Liver (tissue), 9 donors: Measurements from ENCODE around the gene EPC1. TPM values are rescaled to one million over a fixed set of nuclear protein-coding genes. Genes with fewer than 3 reads are reported as not detected.
"Not testable (repeated sequence)": the region's sequence is repeated elsewhere in the genome, so short reads cannot be mapped to it uniquely, and the experiment has no call there.

Experiments
- DNase-seq: peaks from one replicate; pipeline ENCODE4 v3.0.0-alpha.2; 2017; ENCODE audit warnings: low spot score
- H3K27ac ChIP-seq, 2 donors: one replicate each; pipeline ENCODE4 v1.7.0; 2013; ENCODE audit warnings: inconsistent platforms in 2 of 2, low read length in 2 of 2, control low read depth in 1 of 2, low read depth in 1 of 2, mild to moderate bottlenecking in 1 of 2
- H3K27me3 ChIP-seq, 4 donors: one replicate each; pipeline versions ENCODE4 v1.6.1 to v1.7.0; 2013; ENCODE audit warnings: low read length in 3 of 4, inconsistent platforms in 1 of 4, mild to moderate bottlenecking in 1 of 4, moderate library complexity in 1 of 4; ENCODE audit not compliant: control insufficient read depth in 4 of 4, insufficient read depth in 4 of 4
- H3K36me3 ChIP-seq, 4 donors: one replicate each; pipeline versions ENCODE4 v1.6.1 to v1.7.0; 2013; ENCODE audit warnings: low read length in 3 of 4, mild to moderate bottlenecking in 3 of 4, low read depth in 1 of 4, moderate library complexity in 1 of 4; ENCODE audit not compliant: control insufficient read depth in 4 of 4, insufficient read depth in 3 of 4
- H3K4me1 ChIP-seq, 4 donors: one replicate each; pipeline versions ENCODE4 v1.6.1 to v1.7.0; 2013; ENCODE audit warnings: low read length in 3 of 4, mild to moderate bottlenecking in 3 of 4, moderate library complexity in 1 of 4; ENCODE audit not compliant: control insufficient read depth in 4 of 4, insufficient read depth in 4 of 4
- H3K4me3 ChIP-seq, 3 donors: one replicate each; pipeline versions ENCODE4 v1.6.1 to v1.7.0; 2013; ENCODE audit warnings: low read length in 3 of 3, control low read depth in 1 of 3, low read depth in 1 of 3, mild to moderate bottlenecking in 1 of 3
- H3K9ac ChIP-seq, 2 donors: one replicate each; pipeline ENCODE4 v1.7.0; 2013; ENCODE audit warnings: low read length in 2 of 2, mild to moderate bottlenecking in 2 of 2, moderate library complexity in 2 of 2, control low read depth in 1 of 2, low read depth in 1 of 2
- H3K9me3 ChIP-seq, 4 donors: one replicate each; pipeline versions ENCODE4 v1.6.1 to v1.7.0; 2013; ENCODE audit warnings: low read length in 3 of 4; ENCODE audit not compliant: control insufficient read depth in 4 of 4
- ATF3 ChIP-seq: IDR thresholded peaks from 2 replicates; pipeline ENCODE4 v1.6.1; 2016; ENCODE audit warnings: antibody characterized with exemption
- CTCF ChIP-seq: fragments of 150-350 bp; IDR thresholded peaks from 2 replicates; pipeline ENCODE4 v1.5.1; 2017; ENCODE audit warnings: improper control_type of control experiment, low read depth, low read length; ENCODE audit not compliant: missing input control
- FOXA2 ChIP-seq: IDR thresholded peaks from 2 replicates; pipeline ENCODE4 v1.6.1; 2016; ENCODE audit warnings: antibody characterized with exemption
- GABPA ChIP-seq, 2 donors: IDR thresholded peaks in 1 of 2; conservative IDR thresholded peaks in 1 of 2; 2 replicates each; pipeline ENCODE4 v1.6.1; 2016; ENCODE audit warnings: antibody characterized with exemption in 2 of 2, mild to moderate bottlenecking in 1 of 2, moderate library complexity in 1 of 2
- HNF4G ChIP-seq: IDR thresholded peaks from 2 replicates; pipeline ENCODE4 v1.6.1; 2016; ENCODE audit warnings: antibody characterized with exemption
- JUND ChIP-seq, 2 donors: IDR thresholded peaks; 2 replicates each; pipeline ENCODE4 v1.6.1; 2016; ENCODE audit warnings: antibody characterized with exemption in 2 of 2
- MAX ChIP-seq: IDR thresholded peaks from 2 replicates; pipeline ENCODE4 v1.6.1; 2016; ENCODE audit warnings: antibody characterized with exemption
- NR2F2 ChIP-seq: IDR thresholded peaks from 2 replicates; pipeline ENCODE4 v1.6.1; 2016; ENCODE audit warnings: antibody characterized with exemption
- RAD21 ChIP-seq, 2 donors: IDR thresholded peaks; 2 replicates each; pipeline ENCODE4 v1.6.1; 2016; ENCODE audit warnings: antibody characterized with exemption in 2 of 2, mild to moderate bottlenecking in 2 of 2
- REST ChIP-seq: IDR thresholded peaks from 2 replicates; pipeline ENCODE4 v1.6.1; 2016; ENCODE audit warnings: antibody characterized with exemption, mild to moderate bottlenecking
- SP1 ChIP-seq: IDR thresholded peaks from 2 replicates; pipeline ENCODE4 v1.6.1; 2018; ENCODE audit warnings: antibody characterized with exemption, mild to moderate bottlenecking
- YY1 ChIP-seq: IDR thresholded peaks from 2 replicates; pipeline ENCODE4 v1.6.1; 2016; ENCODE audit warnings: antibody characterized with exemption, mild to moderate bottlenecking
- ZBTB33 ChIP-seq: IDR thresholded peaks from 2 replicates; pipeline ENCODE4 v1.6.1; 2016; ENCODE audit warnings: antibody characterized with exemption
- WGBS: extraction: QIAGEN DNeasy Blood & Tissue Kit; methylation state at CpG from one replicate; pipeline ENCODE4 v1.1.7; 2013; 5-methylcytosine and 5-hydroxymethylcytosine counted together
- polyA plus RNA-seq, 2 donors: library from polyadenylated mRNA; stranded (reverse) in 1 of 2; unstranded in 1 of 2; fragments of 200-250 nt in 1 of 2; fragments of >200 nt in 1 of 2; fragmentation: Nextera tagmentation in 1 of 2; extraction: Ambion mirVana in 1 of 2; gene quantifications; one replicate each; pipeline versions ENCODE4 v1.2.1 to v1.2.3, GENCODE V29; 2013 to 2015
- total RNA-seq, 2 donors: library from RNA; depleted of rRNA; stranded (reverse); fragments of >200 nt; gene quantifications; one replicate each; pipeline ENCODE4 v1.2.3, GENCODE V29; 2014
- donor health status: healthy.
- donor health status: healthy.
- donor health status: healthy.
- donor health status: healthy.
- donor health status: healthy.

The EPC1 gene
- total and polyA plus RNA-seq, 4 donors, result 5.6 to 30.9 (median 16.0) TPM

- Histone ChIP-seq H3K4me1 (peaks cover 2 to 14% (median 6%) of the 10 kb centered on the region in 4 donors), H3K36me3 (no peaks in the 10 kb centered on the region), H3K27ac (no peak overlapping the region), H3K4me3 (no peak overlapping the region), H3K9me3 (no peaks in the 10 kb centered on the region), H3K9ac (no peak overlapping the region), H3K27me3 (no peaks in the 10 kb centered on the region)
- WGBS, result 67% methylated on average over 4 of the region's 4 CpGs
- DNase-seq, result no peak
- TF ChIP-seq MAX (no peak), FOXA2 (no peak), NR2F2 (no peak), HNF4G (no peak), ZBTB33 (no peak), REST (no peak), ATF3 (no peak), JUND (IDR thresholded peaks at IDR 0.05) (no peak)
Observed at GRCh38 chr10:32366111-32366510, 19.2 kb upstream of the EPC1 start.

- not testable (repeated sequence) for H3K36me3 ChIP-seq, H3K9me3 ChIP-seq, H3K27me3 ChIP-seq, H3K9ac ChIP-seq, DNase-seq, H3K4me3 ChIP-seq, H3K27ac ChIP-seq
- peaks cover 2 to 15% (median 6%) of the 10 kb centered on the region in 4 donors for H3K4me1 ChIP-seq
- WGBS, result 98% methylated on average over 8 of the region's 8 CpGs
Observed at GRCh38 chr10:32365404-32365803, 18.4 kb upstream of the EPC1 start.

GRCh38 chr10:32362571-32362970 is 15.6 kb upstream of the EPC1 start:
- no peaks in the 10 kb centered on the region for H3K36me3 ChIP-seq
- WGBS, result 93% methylated on average over 6 of the region's 6 CpGs
- no peaks in the 10 kb centered on the region for H3K9me3 ChIP-seq
- no peak overlapping the region for H3K4me3 ChIP-seq
- no peak overlapping the region for H3K27ac ChIP-seq
- no peak overlapping the region for H3K9ac ChIP-seq
- no peaks in the 10 kb centered on the region for H3K27me3 ChIP-seq
- DNase-seq, result no peak
- H3K4me1 ChIP-seq, result peaks cover 2 to 11% (median 4%) of the 10 kb centered on the region in 4 donors
- TF ChIP-seq HNF4G (no peak), GABPA (IDR thresholded peaks at IDR 0.05 in 1 of 2, conservative IDR thresholded peaks at IDR 0.05 in 1 of 2) (no peak), RAD21 (IDR thresholded peaks at IDR 0.05) (no peak), FOXA2 (no peak), REST (no peak), ZBTB33 (no peak), NR2F2 (no peak), CTCF (no peak), YY1 (no peak), SP1 (no peak)
